HG02623 (cell line): ENCODE data around the gene NCOA7.
"Not testable (repeated sequence)": the region's sequence is repeated elsewhere in the genome, so short reads cannot be mapped to it uniquely, and the experiment has no call there.

Experiments
- ATAC-seq: cut with Tn5 transposase; IDR thresholded peaks from one replicate; pipeline ENCODE4 v1.9.1; 2021; ENCODE audit warnings: moderate library complexity; ENCODE audit not compliant: unreplicated experiment

Gene NCOA7

DNA sequence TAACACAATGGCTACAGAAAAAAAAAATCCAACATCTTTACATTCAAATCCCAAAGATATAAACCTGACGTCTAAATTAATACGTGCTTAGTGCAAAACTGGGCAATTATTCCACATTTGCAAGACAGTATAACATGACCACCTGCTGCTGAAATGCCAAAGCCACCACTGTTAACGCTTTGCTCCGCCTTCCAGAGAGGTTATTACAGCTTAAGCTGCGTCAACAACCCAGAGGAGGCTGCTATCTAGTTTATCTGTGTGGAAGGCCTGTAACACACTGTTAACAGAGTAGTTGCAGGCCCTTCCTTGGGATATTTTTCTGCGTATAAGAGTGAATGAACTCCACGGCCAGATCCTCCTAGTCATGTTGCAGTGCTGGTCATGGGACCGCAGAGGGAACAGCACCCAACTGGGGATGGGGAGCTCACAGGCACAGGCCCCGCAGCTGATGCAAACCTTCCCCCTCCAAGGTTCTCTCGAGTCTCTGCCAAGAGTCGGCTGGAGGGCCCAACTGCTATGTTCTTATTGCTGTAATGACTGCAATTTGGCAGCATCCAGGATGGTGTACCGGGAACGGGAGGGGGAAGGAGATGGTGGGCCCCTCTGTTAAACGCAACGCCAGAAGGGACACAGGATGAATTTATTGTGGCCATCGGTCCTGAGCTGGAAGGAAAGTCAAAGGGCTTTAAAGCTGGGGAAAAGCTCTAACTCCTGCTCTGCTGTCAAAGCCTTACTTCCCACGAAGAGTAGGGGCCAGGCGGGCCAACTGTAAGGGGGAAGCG, 993 bp upstream of the NCOA7 start:
- peak; percentile 20 for ATAC-seq

DNA sequence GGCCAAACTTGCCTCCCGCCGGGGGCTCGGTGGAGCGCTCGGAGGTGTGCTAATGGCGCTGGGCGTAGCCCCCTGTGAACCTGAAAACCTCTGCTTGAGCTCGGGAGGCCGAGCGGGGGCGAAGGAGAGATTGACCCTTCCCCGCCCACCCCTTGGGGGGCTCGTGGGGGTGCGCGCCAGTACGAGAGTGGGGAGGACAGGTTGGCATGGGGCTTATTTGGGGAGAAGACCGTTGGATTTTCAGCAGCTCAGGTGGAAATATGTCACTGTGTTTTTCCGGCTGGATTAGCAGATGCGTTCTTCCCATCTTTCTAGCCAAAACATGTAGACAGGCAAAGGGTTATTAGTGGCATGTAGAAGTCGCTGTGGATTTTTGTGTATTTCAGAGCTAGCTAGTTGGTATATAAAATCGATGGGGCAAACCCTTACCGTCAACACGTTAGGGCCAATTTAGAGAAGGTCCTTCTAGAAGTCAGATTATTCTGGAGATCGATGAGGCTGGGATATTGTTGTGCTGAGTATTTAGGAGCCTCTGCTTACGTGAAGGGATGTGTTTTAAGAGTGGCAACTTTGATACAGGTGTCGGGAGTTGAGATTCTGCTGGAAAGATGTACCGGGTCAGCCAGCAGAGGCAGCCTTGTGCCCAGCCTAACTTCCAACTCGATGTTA, 525 bp downstream of the NCOA7 start:
- ATAC-seq = peak; percentile 25

DNA sequence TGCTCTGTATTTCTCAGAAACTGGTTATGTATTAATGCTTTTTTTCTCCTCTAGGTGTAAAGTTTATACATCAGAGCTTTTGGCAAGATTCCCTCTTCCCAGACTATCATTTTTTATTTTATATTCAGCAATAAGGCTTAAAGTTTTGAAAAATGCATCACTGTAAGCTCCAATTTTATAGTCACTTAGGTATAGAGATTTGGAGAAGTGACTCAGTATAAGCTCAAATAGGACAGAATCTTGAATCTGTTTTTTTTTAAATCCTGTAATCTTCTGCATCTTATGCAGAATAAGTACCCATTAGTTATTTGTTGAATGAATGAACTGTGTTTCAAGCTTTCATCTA, 1.0 kb downstream of the NCOA7 start:
- ATAC-seq = no peak

DNA sequence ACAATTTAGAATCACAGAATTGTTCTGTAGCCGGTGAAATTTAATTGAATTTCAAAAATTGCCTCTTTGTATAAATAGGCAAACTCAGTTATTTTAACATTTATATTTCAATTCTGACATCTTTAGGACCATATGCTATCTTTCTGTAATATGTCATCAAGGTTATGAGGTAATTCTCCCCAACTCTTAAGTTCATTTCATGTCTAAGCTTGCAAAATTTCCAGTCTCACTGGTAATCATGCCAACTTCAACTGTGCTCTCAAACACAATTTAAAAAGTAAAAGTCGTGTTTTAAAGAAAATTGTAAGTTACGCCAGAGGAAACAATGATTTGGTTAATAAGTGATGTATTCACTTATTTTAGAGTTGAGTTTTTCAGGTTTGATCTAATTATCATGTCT, 1.4 kb downstream of the NCOA7 start:
- no peak for ATAC-seq

DNA sequence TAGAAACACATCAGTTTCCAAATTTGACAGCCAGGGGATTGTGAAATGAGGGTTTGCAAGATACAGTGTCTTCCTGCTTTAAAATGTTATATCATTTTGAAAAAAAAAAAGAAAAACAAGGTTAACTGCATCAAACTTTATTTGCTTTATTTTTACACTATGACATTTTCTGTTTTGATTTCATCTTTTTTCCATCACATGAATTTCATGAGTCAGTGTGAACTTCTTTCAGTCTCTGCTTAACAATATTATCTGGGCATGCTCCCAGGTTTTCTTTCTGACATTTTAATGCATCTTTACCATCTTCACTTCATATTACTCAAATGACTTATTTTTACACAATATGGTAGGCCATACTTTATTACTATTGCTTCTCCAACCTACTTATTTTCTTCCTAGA, 1.9 kb downstream of the NCOA7 start:
- ATAC-seq = no peak

DNA sequence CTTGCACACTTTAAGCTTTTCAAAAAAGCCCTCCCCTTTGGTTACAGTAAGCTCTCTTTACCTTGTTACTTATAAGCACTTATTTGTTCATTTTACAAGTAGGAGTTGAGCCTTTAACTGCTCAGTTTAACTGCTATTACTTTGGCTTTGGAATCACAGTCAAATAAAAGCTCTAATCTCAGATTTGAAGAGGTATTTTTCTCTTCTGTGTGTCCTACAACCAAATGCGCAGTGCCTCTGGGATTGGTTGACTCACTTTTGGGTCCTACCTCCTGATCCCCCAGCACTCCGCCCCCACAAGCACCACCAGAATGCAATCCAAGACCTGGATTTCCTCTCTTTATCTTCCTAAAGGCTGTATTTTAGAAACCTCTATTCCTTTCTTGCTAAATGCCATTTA, 2.5 kb downstream of the NCOA7 start:
- no peak for ATAC-seq

DNA sequence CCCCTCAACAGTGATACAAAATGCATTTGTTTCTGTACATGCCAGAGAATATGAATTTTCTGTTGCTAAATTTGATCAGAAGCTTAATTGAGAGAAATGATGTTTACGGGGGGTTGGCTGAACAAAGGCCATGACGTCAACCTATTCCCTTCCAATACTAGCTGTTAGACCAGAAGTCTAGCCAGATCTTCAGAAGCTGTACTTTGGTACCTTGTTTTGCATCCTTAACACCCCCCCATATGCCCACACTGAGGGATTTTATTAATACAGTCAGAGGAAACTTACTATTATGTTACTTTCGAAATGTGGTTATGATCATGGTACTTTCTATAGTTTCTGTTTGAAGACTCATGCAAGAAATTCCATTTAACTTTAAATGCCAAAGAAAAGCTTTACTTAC, 3.1 kb downstream of the NCOA7 start:
- peak; percentile 21 for ATAC-seq

DNA sequence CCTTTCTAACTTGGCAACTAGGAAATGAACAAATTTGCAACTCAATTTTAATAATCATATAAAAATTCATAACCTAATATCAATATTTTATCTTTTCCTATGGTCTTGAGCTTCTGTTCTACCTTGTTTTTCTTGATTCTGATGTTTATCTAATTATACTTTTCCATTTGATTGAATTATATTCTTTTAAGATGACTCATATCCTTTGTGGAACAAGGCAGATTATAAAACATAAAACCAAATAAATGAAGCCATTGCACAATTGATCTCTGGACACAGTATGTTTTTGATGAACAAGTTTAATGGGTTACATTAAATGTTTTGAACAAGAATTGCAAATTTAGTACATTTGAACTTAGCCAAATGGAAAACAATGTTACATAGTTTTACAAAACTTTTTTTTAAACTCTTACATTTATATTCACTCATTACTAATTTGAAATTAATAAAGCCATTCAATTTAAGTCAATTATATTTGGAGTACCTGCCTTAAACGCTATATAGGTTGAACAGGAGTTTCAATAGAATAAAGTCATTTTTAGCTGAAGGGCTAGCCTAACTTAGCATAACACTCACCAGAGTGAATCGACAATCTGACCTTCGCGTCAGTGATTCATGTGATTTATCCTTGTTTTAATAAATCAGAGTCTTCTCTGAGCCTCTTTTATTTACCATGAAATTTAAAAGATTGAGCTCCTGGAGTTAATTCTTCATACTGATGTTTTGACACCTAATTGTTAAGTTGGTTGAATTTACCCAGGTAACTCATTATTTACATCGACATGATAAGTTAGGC, 3.8 kb downstream of the NCOA7 start:
- no peak for ATAC-seq

DNA sequence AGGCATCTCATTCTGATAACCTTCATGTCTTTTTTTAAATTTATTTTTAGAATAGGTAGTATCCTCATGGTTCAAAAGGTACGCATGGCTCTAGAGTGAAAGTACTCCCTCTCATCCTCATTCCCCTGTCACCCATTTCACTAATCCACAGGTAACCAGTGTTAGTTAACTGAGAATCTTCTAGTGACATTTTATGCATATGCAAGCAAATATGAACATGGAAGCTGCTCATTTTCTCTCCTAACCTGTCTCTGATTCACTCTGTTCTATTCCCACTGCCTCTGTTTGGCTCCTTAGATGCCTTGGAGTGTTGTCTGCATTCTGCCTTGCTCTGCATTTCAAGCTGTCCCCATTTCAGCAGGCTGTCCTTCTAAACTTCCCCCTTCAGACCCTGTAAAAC, 4.5 kb downstream of the NCOA7 start:
- ATAC-seq = no peak

DNA sequence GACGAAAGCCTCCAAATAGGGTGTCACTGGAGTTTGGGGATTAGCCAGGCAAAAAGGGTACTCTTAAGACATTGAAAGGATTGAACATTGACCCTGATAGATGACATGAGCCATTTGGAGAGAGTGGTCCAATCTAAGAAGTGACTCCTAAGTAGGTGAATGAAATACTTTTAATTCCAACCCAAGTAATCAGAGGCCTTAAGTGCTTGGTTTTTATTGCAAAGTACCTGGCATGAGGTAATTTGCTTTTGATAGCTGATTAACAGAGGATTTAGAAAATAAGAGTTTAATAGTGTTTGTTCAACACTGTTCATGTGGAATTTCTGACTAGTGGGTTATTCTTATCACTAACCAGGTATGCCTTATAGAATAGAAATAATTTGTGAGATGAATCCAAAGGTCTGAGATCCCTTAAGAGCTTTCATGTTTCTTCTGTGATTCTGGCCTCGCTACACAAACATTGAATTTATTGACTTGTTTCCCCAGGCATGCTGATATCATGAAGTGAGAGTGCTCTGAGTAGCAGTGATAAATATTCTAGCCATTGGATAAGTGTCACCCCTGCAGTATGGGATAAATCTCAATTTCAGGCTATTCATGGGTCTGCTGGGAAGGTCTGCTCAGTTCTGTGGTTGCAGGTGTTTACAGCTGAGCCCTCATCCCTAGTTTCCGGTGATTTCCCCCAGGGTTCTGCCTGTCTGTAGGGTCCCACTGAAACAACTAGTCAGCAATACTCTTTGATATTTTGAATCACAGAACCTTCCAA, 6.5 kb downstream of the NCOA7 start:
- no peak for ATAC-seq

DNA sequence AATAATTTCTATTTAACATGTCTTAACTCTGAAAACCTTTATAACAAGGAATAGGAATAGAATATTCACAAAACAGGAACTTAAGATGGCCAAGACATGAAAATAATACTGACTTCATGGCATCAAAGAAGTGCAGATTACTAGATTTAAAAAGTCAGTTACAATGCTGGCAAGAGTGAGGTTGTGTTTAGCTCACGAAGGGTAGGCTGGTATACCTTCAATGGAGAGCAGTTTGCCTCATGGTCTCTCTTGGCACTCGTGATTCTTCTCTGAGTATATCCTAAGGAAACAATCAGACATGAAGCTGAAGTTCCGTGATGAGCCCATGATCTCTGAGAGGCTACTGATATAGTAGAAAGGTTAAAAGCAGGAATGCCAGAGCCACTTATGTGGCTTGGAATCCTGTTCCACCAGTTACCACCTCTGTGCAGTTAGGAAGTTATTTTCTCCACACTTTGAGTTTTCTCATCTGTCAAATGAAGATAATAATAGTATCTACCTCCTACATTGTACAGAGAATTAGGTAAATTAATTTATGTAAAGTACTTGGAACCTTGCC, 7.2 kb downstream of the NCOA7 start:
- no peak for ATAC-seq

DNA sequence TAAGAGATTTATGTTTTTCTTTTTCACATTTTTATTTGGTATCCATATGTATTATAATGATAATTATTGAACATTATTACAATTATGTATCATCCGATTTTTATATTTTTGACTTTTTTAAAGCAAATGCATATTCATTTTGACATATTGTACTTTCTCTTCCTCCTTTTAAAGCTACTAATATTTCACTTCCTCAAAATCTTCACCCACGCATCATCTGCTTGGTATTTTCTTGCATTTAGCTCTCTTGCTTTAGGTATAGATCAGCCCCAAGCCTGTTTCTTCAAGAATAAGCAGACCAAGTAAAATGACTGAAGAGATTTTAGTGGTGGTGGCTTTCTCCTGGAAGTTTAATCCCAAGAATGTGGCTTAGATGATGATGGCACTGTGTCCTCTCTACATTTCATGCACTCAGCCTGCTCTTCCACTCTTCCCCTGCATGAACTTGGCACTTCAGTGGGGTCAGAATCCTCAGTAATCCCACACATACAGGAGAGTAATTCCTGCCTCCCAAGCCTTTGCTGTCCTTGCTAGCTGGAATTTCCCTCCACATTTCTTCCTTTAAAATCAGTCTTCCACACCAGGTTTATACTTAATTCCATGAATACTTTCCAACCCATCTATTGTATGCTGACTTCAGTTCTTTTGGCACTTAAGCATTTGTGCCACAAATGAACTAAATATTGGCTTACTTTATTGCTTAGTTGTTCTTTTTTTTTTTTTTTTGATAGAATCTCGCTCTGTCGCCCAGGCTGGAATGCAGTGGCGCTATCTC, 8.2 kb downstream of the NCOA7 start:
- peak; percentile 84 for ATAC-seq

DNA sequence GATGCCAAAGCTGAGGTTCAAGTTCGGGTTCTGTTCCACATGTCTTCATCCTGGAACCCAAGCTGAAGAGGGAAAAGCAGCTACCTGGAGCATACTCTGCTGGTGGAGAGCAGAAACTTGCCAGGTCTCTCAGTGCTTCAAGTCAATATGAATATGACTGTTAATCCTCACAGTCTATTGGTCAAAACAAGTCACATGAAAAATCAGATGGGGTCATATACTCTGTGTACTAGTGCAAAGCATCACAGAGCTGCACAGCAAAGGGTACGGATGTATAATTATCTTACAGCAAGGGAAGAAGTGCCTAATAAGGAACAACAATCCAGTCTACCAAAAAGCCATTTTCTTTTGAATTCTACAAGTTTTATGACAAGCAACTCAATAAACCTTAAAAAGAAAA, 11.6 kb downstream of the NCOA7 start:
- no peak for ATAC-seq

DNA sequence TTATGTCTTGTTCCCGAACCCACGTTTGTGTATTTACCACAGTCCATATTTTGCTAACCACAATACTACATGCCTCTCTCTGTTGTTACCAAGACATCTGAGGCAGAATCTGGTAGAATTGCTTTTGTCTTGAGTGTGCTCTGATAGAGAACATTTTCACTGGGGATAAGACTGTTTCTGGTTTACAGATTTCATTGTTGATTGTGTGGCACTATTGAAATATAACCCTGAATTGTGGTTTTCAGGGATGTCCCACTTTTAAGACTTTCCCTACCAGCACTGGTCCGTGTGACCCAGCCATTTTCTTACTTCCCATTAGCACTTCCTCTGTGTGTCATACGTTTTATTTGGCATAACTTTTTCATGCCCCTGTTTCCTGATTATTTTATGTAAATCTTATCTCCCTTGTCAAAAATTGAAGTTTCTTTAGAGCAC, 12.2 kb downstream of the NCOA7 start:
- no peak for ATAC-seq

DNA sequence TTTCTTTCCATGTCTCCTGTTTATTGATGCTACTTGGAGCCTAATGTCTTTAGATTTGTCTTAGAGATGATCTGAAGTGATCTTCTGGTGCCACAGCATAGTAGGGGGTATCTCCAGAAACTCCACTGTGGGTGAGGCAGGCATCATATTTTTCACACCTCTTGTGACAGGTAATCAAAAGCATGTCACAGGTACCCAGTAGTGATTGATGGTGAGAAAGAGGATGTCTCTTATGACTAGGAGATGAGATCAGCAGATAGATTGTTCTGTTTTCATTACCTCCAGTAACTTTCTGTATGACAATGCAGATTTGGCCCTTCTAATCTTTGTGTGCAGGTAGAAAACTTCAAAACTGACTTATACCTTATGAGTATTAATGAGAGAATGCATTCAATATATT, 13.5 kb downstream of the NCOA7 start:
- ATAC-seq = peak; percentile 48

DNA sequence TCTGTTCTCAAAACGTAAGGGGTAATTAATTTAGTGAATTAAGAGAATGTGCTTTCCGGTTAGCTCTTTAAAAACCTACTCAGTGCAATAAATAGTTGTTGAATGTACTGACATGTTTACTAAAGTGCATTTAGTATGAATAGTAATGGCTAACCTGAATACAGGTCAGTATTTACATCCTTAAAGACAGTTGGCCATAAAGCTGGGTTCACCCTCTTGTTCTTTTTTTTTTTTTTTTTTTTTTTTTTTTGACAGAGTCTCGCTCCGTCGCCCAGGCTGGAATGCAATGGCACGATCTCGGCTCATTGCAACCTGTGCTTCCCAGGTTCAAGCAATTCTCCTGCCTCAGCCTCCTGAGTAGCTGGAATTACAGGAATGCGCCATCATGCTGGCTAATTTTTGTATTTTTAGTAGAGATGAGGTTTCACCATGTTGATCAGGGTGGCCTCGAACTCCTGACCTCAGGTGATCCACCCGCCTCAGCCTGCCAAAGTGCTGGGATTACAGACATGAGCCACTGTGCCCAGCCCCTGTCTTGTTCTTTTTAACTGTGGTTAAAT, 14.2 kb downstream of the NCOA7 start:
- not testable (repeated sequence) for ATAC-seq

DNA sequence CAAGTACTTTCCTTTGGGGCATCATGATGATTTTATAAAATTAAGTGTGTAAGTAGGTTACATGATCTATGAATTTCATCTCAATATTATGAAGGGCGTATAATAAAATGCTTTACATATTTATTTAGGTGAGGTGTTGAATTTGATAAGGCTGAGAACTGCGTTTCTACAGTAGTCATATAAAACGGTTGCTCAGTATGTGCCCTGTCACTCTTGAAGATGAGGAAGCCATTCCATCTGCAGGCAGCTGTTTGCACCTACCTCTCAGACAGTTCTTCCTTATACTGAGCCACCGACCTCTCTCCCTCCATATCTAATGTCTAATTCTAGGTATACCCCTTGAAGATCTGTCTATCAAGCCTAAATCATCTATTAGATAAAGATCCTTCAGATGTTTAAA, 16.1 kb downstream of the NCOA7 start:
- ATAC-seq = no peak

DNA sequence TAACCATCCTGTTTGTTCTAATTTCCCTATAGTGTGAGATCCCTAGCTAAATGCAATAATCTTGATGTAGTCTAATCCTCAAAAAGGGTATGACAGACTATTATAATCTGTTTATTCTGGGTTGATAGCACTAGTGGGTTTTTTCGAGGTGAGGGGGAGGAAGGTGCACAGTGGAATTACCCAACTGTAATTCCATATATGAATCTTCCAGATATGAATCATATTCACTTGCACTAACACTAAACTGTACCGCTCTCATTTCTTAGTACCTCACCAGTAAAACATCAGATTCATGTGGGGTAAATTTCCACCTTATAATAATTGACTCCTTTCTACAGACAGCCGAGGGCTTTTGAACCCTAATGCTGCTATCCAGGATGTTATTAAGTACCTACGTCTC, 16.5 kb downstream of the NCOA7 start:
- ATAC-seq = peak; percentile 36

DNA sequence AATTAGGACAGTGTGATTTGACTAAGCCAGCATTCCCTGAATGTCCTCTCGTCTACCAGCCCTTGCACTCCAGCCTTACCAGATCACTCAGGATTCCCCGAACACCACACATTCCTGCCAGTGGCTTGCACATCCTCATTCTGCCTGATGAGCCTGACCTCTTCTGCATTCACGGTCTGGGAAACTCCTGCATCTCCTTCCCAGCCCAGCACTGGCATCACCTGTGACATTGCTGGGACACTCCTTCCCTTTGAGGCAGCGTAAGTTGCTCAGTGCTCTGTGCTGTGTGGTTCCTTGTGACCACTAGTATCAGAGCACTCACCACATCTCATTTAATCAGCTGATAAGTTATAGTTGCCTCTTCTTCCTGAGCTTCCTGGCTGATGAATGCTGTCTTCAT, 17.3 kb downstream of the NCOA7 start:
- ATAC-seq = no peak

DNA sequence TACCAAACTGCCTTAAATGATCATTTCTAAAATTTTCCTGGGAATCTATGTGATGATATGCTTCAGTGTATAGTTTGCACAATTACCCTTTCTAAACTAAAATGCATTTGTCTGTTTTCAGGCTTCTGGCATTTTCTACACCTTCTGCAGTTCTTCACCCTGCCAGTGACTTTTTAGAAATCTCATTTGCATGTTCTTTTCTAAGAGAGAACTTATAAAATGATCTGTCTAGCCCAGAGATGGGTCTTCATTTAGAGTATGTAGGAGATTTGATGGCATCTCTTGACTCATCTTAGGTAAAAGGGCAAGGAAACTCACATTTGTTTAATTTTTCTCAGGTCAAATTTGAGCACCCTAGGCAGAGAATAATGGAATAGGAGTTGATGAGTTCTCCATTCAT, 17.8 kb downstream of the NCOA7 start:
- ATAC-seq = no peak
